HCT116 (cell line): Measurements from ENCODE around the gene FA2H. TPM values are rescaled to one million over a fixed set of nuclear protein-coding genes. Genes with fewer than 3 reads are reported as not detected.
A peak's percentile ranks its signal among the peaks of the same experiment; 100 is the strongest.

ENCODE experiments used
- ATAC-seq: fragments of 200-7000 bp; cut with Tn5 transposase; 2 replicates; pipeline ENCODE4 v1.9.1; 2020; ENCODE audit warnings: mild to moderate bottlenecking, moderate library complexity
- BruUV-seq: library from RNA; stranded (reverse); fragments of 400-500 nt; replicated peaks from 2 replicates; lab custom pipeline; 2021; lab: Mats Ljungman, UMichigan
- CTCF ChIA-PET: fragments of 300-600 bp; sonication (Branson Sonifier 250); formaldehyde crosslinking; loops from one replicate; lab custom pipeline; 2021; ENCODE audit warnings: antibody characterized with exemption; lab: Charles Lee
- POLR2A ChIA-PET: fragments of 300-600, 350-600 bp; sonication (Branson Sonifier 250); formaldehyde crosslinking; loops from one replicate; lab custom pipeline; 2021; ENCODE audit warnings: antibody characterized with exemption; lab: Charles Lee
- RAD21 ChIA-PET, 2 experiments: fragments of 300-600 bp; sonication (Branson Sonifier 250); formaldehyde crosslinking; loops; one replicate each; lab custom pipeline; 2023; ENCODE audit warnings: low total read pairs in 2 of 2; ENCODE audit not compliant: uncharacterized antibody in 2 of 2, unreplicated experiment in 2 of 2, low non-redundant PET in 1 of 2; lab: Charles Lee
- DNase-seq: peaks from one replicate; pipeline ENCODE4 v3.0.0-alpha.2; 2010; ENCODE audit warnings: low read depth, low spot score
- H2AFZ ChIP-seq: fragments of 200-600 bp; shearing (Covaris generic), sonication (generic); 2 replicates; pipeline ENCODE4 v1.6.1; 2017; ENCODE audit warnings: low read depth, mixed run types, mixed read lengths, antibody characterized with exemption, low read length; ENCODE audit not compliant: poor library complexity, severe bottlenecking
- H3K27ac ChIP-seq: 2 replicates; pipeline ENCODE4 v1.5.1; 2012; ENCODE audit warnings: low read depth, low read length
- H3K27me3 ChIP-seq: fragments of 200-600 bp; sonication (generic); 2 replicates; pipeline ENCODE4 v1.6.1; 2016; ENCODE audit warnings: mixed run types, low read length, mixed read lengths; ENCODE audit not compliant: insufficient read depth
- H3K36me3 ChIP-seq, 2 experiments: fragments of 200-500 bp in 1 of 2; fragments of 200-600 bp in 1 of 2; sonication (Bioruptor generic) in 1 of 2; sonication (generic) in 1 of 2; 2 replicates each; pipeline versions ENCODE4 v1.5.1 to v1.6.1; 2014 to 2016; ENCODE audit warnings: low read length in 2 of 2, inconsistent platforms in 1 of 2, mixed read lengths in 1 of 2, mixed run types in 1 of 2; ENCODE audit not compliant: insufficient read depth in 2 of 2, control insufficient read depth in 1 of 2
- H3K4me1 ChIP-seq, 2 experiments: fragments of 200-600 bp in 1 of 2; sonication (generic) in 1 of 2; 2 replicates each; pipeline versions ENCODE4 v1.5.1 to v1.6.1; 2012 to 2017; ENCODE audit warnings: low read length in 2 of 2, inconsistent platforms in 1 of 2, mild to moderate bottlenecking in 1 of 2, mixed read lengths in 1 of 2, mixed run types in 1 of 2, moderate library complexity in 1 of 2; ENCODE audit not compliant: insufficient read depth in 2 of 2, control insufficient read depth in 1 of 2
- H3K4me2 ChIP-seq: fragments of 200-600 bp; sonication (generic); 2 replicates; pipeline ENCODE4 v1.6.1; 2017; ENCODE audit warnings: mixed run types, low read length, mixed read lengths
- H3K4me3 ChIP-seq, 2 experiments: fragments of 200-600 bp in 1 of 2; sonication (generic) in 1 of 2; replicated peaks in 1 of 2; 2 replicates each; pipeline ENCODE4 v1.5.1; 2011 to 2016; ENCODE audit warnings: low read length in 2 of 2, control low read depth in 1 of 2, low read depth in 1 of 2, mild to moderate bottlenecking in 1 of 2, mixed read lengths in 1 of 2, mixed run types in 1 of 2
- H3K79me2 ChIP-seq: fragments of 200-600 bp; sonication (generic); 2 replicates; pipeline ENCODE4 v1.6.1; 2017; ENCODE audit warnings: mild to moderate bottlenecking, mixed run types, low read length, moderate library complexity, mixed read lengths; ENCODE audit not compliant: insufficient read depth
- H3K9ac ChIP-seq: fragments of 200-600 bp; sonication (generic); 2 replicates; pipeline ENCODE4 v1.6.1; 2016; ENCODE audit warnings: low read length, mixed read lengths
- H3K9me2 ChIP-seq: fragments of 200-600 bp; sonication (generic), shearing (Covaris generic); 2 replicates; pipeline ENCODE4 v1.6.1; 2017; ENCODE audit warnings: mixed run types, mild to moderate bottlenecking, moderate library complexity; ENCODE audit not compliant: insufficient read depth
- H3K9me3 ChIP-seq, 2 experiments: fragments of 200-500 bp in 1 of 2; fragments of 200-600 bp in 1 of 2; sonication (Bioruptor generic) in 1 of 2; sonication (generic) in 1 of 2; 2 replicates each; pipeline ENCODE4 v1.6.1; 2014 to 2017; ENCODE audit warnings: low read length in 2 of 2, mixed read lengths in 2 of 2, inconsistent platforms in 1 of 2, low read depth in 1 of 2, mild to moderate bottlenecking in 1 of 2, mixed run types in 1 of 2, moderate library complexity in 1 of 2; ENCODE audit not compliant: control insufficient read depth in 1 of 2, insufficient read depth in 1 of 2
- H4K20me1 ChIP-seq: fragments of 200-600 bp; sonication (generic), shearing (Covaris generic); 2 replicates; pipeline ENCODE4 v1.6.1; 2017; ENCODE audit warnings: mixed run types, mild to moderate bottlenecking, moderate library complexity; ENCODE audit not compliant: insufficient read depth
- ATF3 ChIP-seq: IDR thresholded peaks from 2 replicates; pipeline ENCODE4 v1.6.1; 2012
- CBX3 ChIP-seq: IDR thresholded peaks from 2 replicates; pipeline ENCODE4 v1.6.1; 2012; ENCODE audit warnings: low read depth
- CEBPB ChIP-seq: IDR thresholded peaks from 2 replicates; pipeline ENCODE4 v1.6.1; 2012; ENCODE audit warnings: low read depth
- ELF1 ChIP-seq: IDR thresholded peaks from 2 replicates; pipeline ENCODE4 v1.6.1; 2012; ENCODE audit warnings: low read depth, borderline replicate concordance
- EZH2phosphoT487 ChIP-seq: fragments of 200-600 bp; IDR thresholded peaks from 2 replicates; pipeline ENCODE4 v1.6.1; 2018; ENCODE audit warnings: antibody characterized with exemption, borderline replicate concordance
- FOSL1 ChIP-seq: IDR thresholded peaks from 2 replicates; pipeline ENCODE4 v1.6.1; 2012; ENCODE audit warnings: low read depth
- JUND ChIP-seq: IDR thresholded peaks from 2 replicates; pipeline ENCODE4 v1.6.1; 2012
- POLR2A ChIP-seq: IDR thresholded peaks from 2 replicates; pipeline ENCODE4 v1.7.0; 2011; ENCODE audit warnings: borderline replicate concordance; ENCODE audit not compliant: insufficient read depth, insufficient read length; ENCODE audit errors: extremely low read depth
- POLR2AphosphoS5 ChIP-seq: IDR thresholded peaks from 2 replicates; pipeline ENCODE4 v1.6.1; 2011; ENCODE audit warnings: mild to moderate bottlenecking, low read depth, low read length, moderate library complexity
- RAD21 ChIP-seq: IDR thresholded peaks from 2 replicates; pipeline ENCODE4 v1.6.1; 2012; ENCODE audit warnings: low read depth, mild to moderate bottlenecking
- SP1 ChIP-seq: IDR thresholded peaks from 2 replicates; pipeline ENCODE4 v1.6.1; 2012; ENCODE audit warnings: low read depth
- SRF ChIP-seq: IDR thresholded peaks from 2 replicates; pipeline ENCODE4 v1.6.1; 2012; ENCODE audit warnings: low read depth
- TCF7L2 ChIP-seq: IDR thresholded peaks from 2 replicates; pipeline ENCODE4 v1.7.0; 2011; ENCODE audit warnings: borderline replicate concordance, inconsistent platforms; ENCODE audit not compliant: insufficient read depth, insufficient read length; ENCODE audit errors: extremely low read depth
- YY1 ChIP-seq: IDR thresholded peaks from 2 replicates; pipeline ENCODE4 v1.6.1; 2011; ENCODE audit warnings: low read length, low read depth, moderate library complexity, mild to moderate bottlenecking; ENCODE audit not compliant: insufficient replicate concordance; ENCODE audit errors: extremely low read depth
- ZBTB33 ChIP-seq: IDR thresholded peaks from 2 replicates; pipeline ENCODE4 v1.6.1; 2011; ENCODE audit warnings: mild to moderate bottlenecking, low read length, moderate library complexity; ENCODE audit not compliant: insufficient replicate concordance; ENCODE audit errors: extremely low read depth
- ZFX ChIP-seq: fragments of 450-650 bp; IDR thresholded peaks from 2 replicates; pipeline ENCODE4 v1.6.1; 2017
- intact Hi-C: fragments of 100-400 bp; cut with micrococcal nuclease; formaldehyde crosslinking; loops from 2 replicates; pipeline ENCODE4 v1.10.0; 2022
- total RNA-seq: library from RNA; stranded (reverse); gene quantifications from one replicate; pipeline ENCODE4 v1.2.1, GENCODE V29; 2021; ENCODE audit not compliant: unreplicated experiment
- TF ChIP-seq, protein P1 (sequence below): IDR thresholded peaks from 2 replicates; pipeline ENCODE4 v1.6.1; 2012; ENCODE audit warnings: low read depth
- TF ChIP-seq, protein P2 (sequence below): IDR thresholded peaks from 2 replicates; pipeline ENCODE4 v1.6.1; 2012

FA2H gene
- total RNA-seq, 1 experiment from 2014 or later, result 11.1 TPM

GRCh38 chr16:74666425-74667254 lies 108.0 kb downstream of the FA2H start, which contains the start of gene RFWD3 (continued):
- no peak for TF ChIP-seq YY1
- TF ChIP-seq POLR2A, result no peak
- TF ChIP-seq SRF, result no peak
- TF ChIP-seq JUND, result no peak
- TF ChIP-seq FOSL1, result no peak
- TF ChIP-seq SP1, result peak; percentile 99
- no peak for TF ChIP-seq RAD21

DNA sequence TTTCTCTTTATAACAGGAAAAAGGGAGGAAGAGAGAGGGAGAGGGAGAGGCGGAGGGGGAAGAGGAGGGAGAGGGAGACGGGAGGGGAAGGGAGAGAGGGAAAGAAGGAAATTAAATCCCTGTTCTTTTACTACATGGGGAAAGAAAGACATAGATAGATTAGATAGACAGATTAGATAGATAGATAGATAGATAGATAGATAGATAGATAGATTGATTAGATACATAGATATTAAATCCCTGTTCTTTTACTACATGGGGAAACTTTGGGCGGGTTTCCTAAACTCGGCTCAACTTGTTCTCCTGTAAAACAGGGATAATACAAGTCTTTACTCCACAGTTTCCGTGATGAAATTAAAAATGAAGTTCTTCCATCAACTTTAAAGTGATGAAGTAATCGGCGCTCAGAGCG lies 108.6 kb downstream of the FA2H start:
- no peak for TF ChIP-seq ZFX
- TF ChIP-seq, protein P1, sequence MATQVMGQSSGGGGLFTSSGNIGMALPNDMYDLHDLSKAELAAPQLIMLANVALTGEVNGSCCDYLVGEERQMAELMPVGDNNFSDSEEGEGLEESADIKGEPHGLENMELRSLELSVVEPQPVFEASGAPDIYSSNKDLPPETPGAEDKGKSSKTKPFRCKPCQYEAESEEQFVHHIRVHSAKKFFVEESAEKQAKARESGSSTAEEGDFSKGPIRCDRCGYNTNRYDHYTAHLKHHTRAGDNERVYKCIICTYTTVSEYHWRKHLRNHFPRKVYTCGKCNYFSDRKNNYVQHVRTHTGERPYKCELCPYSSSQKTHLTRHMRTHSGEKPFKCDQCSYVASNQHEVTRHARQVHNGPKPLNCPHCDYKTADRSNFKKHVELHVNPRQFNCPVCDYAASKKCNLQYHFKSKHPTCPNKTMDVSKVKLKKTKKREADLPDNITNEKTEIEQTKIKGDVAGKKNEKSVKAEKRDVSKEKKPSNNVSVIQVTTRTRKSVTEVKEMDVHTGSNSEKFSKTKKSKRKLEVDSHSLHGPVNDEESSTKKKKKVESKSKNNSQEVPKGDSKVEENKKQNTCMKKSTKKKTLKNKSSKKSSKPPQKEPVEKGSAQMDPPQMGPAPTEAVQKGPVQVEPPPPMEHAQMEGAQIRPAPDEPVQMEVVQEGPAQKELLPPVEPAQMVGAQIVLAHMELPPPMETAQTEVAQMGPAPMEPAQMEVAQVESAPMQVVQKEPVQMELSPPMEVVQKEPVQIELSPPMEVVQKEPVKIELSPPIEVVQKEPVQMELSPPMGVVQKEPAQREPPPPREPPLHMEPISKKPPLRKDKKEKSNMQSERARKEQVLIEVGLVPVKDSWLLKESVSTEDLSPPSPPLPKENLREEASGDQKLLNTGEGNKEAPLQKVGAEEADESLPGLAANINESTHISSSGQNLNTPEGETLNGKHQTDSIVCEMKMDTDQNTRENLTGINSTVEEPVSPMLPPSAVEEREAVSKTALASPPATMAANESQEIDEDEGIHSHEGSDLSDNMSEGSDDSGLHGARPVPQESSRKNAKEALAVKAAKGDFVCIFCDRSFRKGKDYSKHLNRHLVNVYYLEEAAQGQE, result no peak
- no peak for TF ChIP-seq SP1
- TF ChIP-seq POLR2A, result no peak
- no peak for TF ChIP-seq TCF7L2
- no peak for TF ChIP-seq YY1
- TF ChIP-seq EZH2phosphoT487, result no peak
- TF ChIP-seq CEBPB, result no peak
- no peak for TF ChIP-seq CBX3
- TF ChIP-seq ZBTB33, result no peak
- no peak for TF ChIP-seq ATF3
- TF ChIP-seq ELF1, result no peak
- TF ChIP-seq, protein P2, sequence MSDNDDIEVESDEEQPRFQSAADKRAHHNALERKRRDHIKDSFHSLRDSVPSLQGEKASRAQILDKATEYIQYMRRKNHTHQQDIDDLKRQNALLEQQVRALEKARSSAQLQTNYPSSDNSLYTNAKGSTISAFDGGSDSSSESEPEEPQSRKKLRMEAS, result no peak
- TF ChIP-seq POLR2AphosphoS5, result no peak
- ATAC-seq (no peak), DNase-seq (no peak)
- POLR2A ChIA-PET, result interaction anchor here (1.1 to 1.3 kb wide), 4 partner anchors 10 to 30 kb away, joined by 3 to 7 read pairs (median 6); no protein-coding TSS in a partner anchor
- Histone ChIP-seq H3K4me2 (peak overlapping the region; percentile 86), H3K9ac (peak overlapping the region; percentile 100), H2AFZ (no peak overlapping the region), H3K9me2 (no peaks in the 10 kb centered on the region), H4K20me1 (peaks cover 18% of the 10 kb centered on the region; the same call in 1 of the 2 replicates), H3K9me3 (no peaks in the 10 kb centered on the region), H3K27ac (peak overlapping the region; percentile 78), H3K27me3 (no peaks in the 10 kb centered on the region), H3K79me2 (peaks cover 57% of the 10 kb centered on the region), H3K4me3 (peak overlapping the region; percentile 94 to 96), H3K4me1 (peaks cover 6 to 14% of the 10 kb centered on the region in 2 experiments; a peak in 2 of 4 replicates), H3K36me3 (peaks cover 30 to 43% of the 10 kb centered on the region in 2 experiments)
- RAD21 ChIA-PET, result no interaction called here
- intact Hi-C loops, result no loop called here
- CTCF ChIA-PET, result interaction anchor here (1.4 kb wide), 1 partner anchor 197 kb away, joined by 5 read pairs; no protein-coding TSS in a partner anchor
- BruUV-seq, result no TSS peak
